Peyer's patch (tissue), 4 donors: ENCODE data around the gene CLASP1.

Experiments used
- POLR2A ChIP-seq, 2 donors: fragments of 450-650 bp; IDR thresholded peaks; one replicate each; pipeline ENCODE4 v1.5.1; 2017; ENCODE audit warnings: antibody characterized with exemption in 2 of 2, mild to moderate bottlenecking in 2 of 2, moderate library complexity in 2 of 2
- TF ChIP-seq, protein P1 (sequence below), 6 experiments: fragments of 450-650 bp in 4 of 6; fragments of 200-600 bp in 2 of 6; sonication (generic) in 1 of 6; IDR thresholded peaks; one replicate each; pipeline ENCODE4 v1.5.1; 2017 to 2019; ENCODE audit warnings: antibody characterized with exemption in 6 of 6, mild to moderate bottlenecking in 3 of 6, moderate library complexity in 1 of 6

DNA sequence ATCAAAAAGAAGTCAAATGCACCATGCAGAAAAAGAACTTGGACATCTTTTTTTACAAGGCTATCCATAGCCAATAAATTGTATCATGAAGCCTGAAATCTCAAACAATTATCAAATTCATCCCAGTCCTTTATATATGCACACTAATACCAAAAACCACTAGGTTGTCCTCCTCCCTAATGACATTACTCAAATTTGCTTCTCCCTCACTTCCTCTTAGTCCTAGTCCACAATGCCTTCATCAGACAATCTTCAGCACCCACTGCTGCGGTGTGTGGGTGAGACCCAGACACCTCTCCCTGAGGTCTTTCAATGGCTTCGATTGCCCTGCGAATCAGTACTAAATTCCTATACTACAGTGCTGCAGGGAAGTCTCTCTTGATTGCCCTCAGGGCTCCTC lies 58.1 kb downstream of the CLASP1 start:
- TF ChIP-seq, protein P1, sequence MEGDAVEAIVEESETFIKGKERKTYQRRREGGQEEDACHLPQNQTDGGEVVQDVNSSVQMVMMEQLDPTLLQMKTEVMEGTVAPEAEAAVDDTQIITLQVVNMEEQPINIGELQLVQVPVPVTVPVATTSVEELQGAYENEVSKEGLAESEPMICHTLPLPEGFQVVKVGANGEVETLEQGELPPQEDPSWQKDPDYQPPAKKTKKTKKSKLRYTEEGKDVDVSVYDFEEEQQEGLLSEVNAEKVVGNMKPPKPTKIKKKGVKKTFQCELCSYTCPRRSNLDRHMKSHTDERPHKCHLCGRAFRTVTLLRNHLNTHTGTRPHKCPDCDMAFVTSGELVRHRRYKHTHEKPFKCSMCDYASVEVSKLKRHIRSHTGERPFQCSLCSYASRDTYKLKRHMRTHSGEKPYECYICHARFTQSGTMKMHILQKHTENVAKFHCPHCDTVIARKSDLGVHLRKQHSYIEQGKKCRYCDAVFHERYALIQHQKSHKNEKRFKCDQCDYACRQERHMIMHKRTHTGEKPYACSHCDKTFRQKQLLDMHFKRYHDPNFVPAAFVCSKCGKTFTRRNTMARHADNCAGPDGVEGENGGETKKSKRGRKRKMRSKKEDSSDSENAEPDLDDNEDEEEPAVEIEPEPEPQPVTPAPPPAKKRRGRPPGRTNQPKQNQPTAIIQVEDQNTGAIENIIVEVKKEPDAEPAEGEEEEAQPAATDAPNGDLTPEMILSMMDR (IDR thresholded peaks at IDR 0.05) = no peak
- TF ChIP-seq POLR2A (IDR thresholded peaks at IDR 0.05) = no peak
